ENCODE data around the gene ECPAS.

ECPAS gene

GRCh38 chr9:111440226-111440625, 44.0 kb downstream of the ECPAS start:
- Histone ChIP-seq H3K9me3 (ENCODE audit: insufficient read depth, low read depth, low read length) (no peaks in the 10 kb centered on the region), H3K4me1 (ENCODE audit: insufficient read depth, low read length) (no peaks in the 10 kb centered on the region; the same call in 1 of the 2 replicates), H3K4me3 (ENCODE audit: low read length) (no peak overlapping the region), H3K27ac (ENCODE audit: low read length) (no peak overlapping the region), H3K9ac (ENCODE audit: low read depth, low read length) (no peak overlapping the region), H3K27me3 (ENCODE audit: insufficient read depth, low read length) (no peaks in the 10 kb centered on the region), H3K36me3 (ENCODE audit: insufficient read depth, low read depth, low read length) (peaks cover 79% of the 10 kb centered on the region)

- Histone ChIP-seq H3K9ac (ENCODE audit: low read depth, low read length) (no peak overlapping the region), H3K27me3 (ENCODE audit: insufficient read depth, low read length) (no peaks in the 10 kb centered on the region), H3K4me1 (ENCODE audit: insufficient read depth, low read length) (no peaks in the 10 kb centered on the region; the same call in 1 of the 2 replicates), H3K36me3 (ENCODE audit: insufficient read depth, low read depth, low read length) (peaks cover 78% of the 10 kb centered on the region), H3K9me3 (ENCODE audit: insufficient read depth, low read depth, low read length) (no peaks in the 10 kb centered on the region), H3K27ac (ENCODE audit: low read length) (no peak overlapping the region), H3K4me3 (ENCODE audit: low read length) (no peak overlapping the region)
These were observed 45.5 kb downstream of the ECPAS start for GRCh38 chr9:111438541-111439235.

- no peaks in the 10 kb centered on the region for H3K9me3 ChIP-seq (ENCODE audit: insufficient read depth, low read depth, low read length)
- H3K4me1 ChIP-seq (ENCODE audit: insufficient read depth, low read length): no peaks in the 10 kb centered on the region; the same call in 1 of the 2 replicates
- no peak overlapping the region for H3K9ac ChIP-seq (ENCODE audit: low read depth, low read length)
- H3K27ac ChIP-seq (ENCODE audit: low read length): no peak overlapping the region
- no peaks in the 10 kb centered on the region for H3K27me3 ChIP-seq (ENCODE audit: insufficient read depth, low read length)
- H3K36me3 ChIP-seq (ENCODE audit: insufficient read depth, low read depth, low read length): peaks cover 78% of the 10 kb centered on the region
- H3K4me3 ChIP-seq (ENCODE audit: low read length): no peak overlapping the region
These were observed 47.6 kb downstream of the ECPAS start for GRCh38 chr9:111436571-111436970.

DNA sequence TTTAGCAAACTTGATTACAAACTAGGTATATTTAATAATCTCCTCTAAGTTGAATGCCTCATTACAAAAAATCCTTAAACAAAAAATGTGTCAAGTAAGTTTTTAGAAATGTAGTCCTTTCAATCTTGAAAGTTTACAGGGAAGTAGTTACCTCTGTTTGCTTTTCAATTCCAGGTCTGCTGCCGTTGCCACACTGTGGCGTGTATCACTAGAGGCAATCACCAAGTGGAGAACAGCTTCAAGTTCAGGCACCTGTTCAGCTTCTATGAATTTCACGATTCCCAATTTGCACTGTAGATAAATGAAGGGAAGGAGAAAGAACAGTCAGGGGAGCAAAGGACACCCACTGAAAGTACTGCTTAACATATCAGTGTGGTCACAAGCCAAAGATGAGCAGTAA, 51.1 kb downstream of the ECPAS start:
- H3K4me1 ChIP-seq (ENCODE audit: insufficient read depth, low read length): no peaks in the 10 kb centered on the region
- no peak overlapping the region for H3K27ac ChIP-seq (ENCODE audit: low read length)
- H3K9ac ChIP-seq (ENCODE audit: low read depth, low read length): no peak overlapping the region
- H3K36me3 ChIP-seq (ENCODE audit: insufficient read depth, low read depth, low read length): peaks cover 86% of the 10 kb centered on the region
- no peak overlapping the region for H3K4me3 ChIP-seq (ENCODE audit: low read length)
- H3K27me3 ChIP-seq (ENCODE audit: insufficient read depth, low read length): no peaks in the 10 kb centered on the region
- no peaks in the 10 kb centered on the region for H3K9me3 ChIP-seq (ENCODE audit: insufficient read depth, low read depth, low read length)

GRCh38 chr9:111431684-111432083, 52.5 kb downstream of the ECPAS start:
- Histone ChIP-seq H3K4me1 (ENCODE audit: insufficient read depth, low read length) (no peaks in the 10 kb centered on the region), H3K4me3 (ENCODE audit: low read length) (no peak overlapping the region), H3K27ac (ENCODE audit: low read length) (no peak overlapping the region), H3K9ac (ENCODE audit: low read depth, low read length) (no peak overlapping the region), H3K9me3 (ENCODE audit: insufficient read depth, low read depth, low read length) (no peaks in the 10 kb centered on the region), H3K36me3 (ENCODE audit: insufficient read depth, low read depth, low read length) (peaks cover 88% of the 10 kb centered on the region), H3K27me3 (ENCODE audit: insufficient read depth, low read length) (no peaks in the 10 kb centered on the region)

DNA sequence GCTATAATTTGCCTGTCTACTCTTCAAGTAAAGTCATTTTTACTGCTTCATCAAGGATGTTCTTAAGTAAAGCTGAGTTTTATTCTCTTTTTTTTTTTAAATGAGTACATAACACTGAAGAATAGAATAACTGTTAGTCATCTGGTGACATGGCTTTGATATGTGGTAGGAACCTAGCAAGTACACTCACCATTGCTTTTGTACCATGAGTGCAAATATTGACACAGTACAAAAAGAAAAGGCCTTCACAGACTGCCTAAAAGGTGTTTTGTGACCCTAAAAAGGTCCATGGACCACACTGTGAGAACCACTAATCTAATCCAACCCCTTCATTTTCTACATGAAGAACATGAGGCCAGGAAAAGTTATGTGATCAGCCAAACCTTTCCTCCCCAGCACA, 55.0 kb downstream of the ECPAS start:
- peaks cover 98% of the 10 kb centered on the region for H3K36me3 ChIP-seq (ENCODE audit: insufficient read depth, low read depth, low read length)

GRCh38 chr9:111427186-111427585, 57.0 kb downstream of the ECPAS start:
- Histone ChIP-seq H3K9ac (ENCODE audit: low read depth, low read length) (no peak overlapping the region), H3K27ac (ENCODE audit: low read length) (no peak overlapping the region), H3K36me3 (ENCODE audit: insufficient read depth, low read depth, low read length) (peaks cover 98% of the 10 kb centered on the region), H3K27me3 (ENCODE audit: insufficient read depth, low read length) (no peaks in the 10 kb centered on the region), H3K4me3 (ENCODE audit: low read length) (no peak overlapping the region), H3K9me3 (ENCODE audit: insufficient read depth, low read depth, low read length) (no peaks in the 10 kb centered on the region), H3K4me1 (ENCODE audit: insufficient read depth, low read length) (no peaks in the 10 kb centered on the region)

More for the DNA sequence above, 55.0 kb downstream of the ECPAS start:
- no peak overlapping the region for H3K4me3 ChIP-seq (ENCODE audit: low read length)
- H3K27ac ChIP-seq (ENCODE audit: low read length): no peak overlapping the region
- H3K9ac ChIP-seq (ENCODE audit: low read depth, low read length): no peak overlapping the region
- no peaks in the 10 kb centered on the region for H3K4me1 ChIP-seq (ENCODE audit: insufficient read depth, low read length)
- H3K9me3 ChIP-seq (ENCODE audit: insufficient read depth, low read depth, low read length): no peaks in the 10 kb centered on the region
- no peaks in the 10 kb centered on the region for H3K27me3 ChIP-seq (ENCODE audit: insufficient read depth, low read length)

DNA sequence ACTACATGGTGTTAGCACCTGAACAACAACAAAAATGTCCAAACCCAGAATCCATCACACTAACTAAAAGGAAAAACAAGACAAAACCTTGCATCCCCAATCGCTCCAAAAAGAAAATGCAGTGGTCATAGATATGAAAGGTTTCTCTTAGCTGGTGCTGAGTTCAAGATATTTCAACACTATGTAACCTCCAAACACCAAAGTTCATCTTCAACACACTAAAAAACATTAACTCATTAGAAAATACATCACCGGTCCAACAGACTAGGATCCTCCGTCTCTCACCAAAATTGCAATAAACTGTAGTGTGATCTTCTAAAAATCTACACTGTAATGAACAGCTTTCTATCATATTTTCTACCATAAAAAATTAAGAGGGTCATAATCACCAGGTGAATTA, 60.8 kb downstream of the ECPAS start:
- no peaks in the 10 kb centered on the region for H3K4me1 ChIP-seq (ENCODE audit: insufficient read depth, low read length)
- no peak overlapping the region for H3K27ac ChIP-seq (ENCODE audit: low read length)
- H3K9ac ChIP-seq (ENCODE audit: low read depth, low read length): no peak overlapping the region
- H3K36me3 ChIP-seq (ENCODE audit: insufficient read depth, low read depth, low read length): peaks cover 96% of the 10 kb centered on the region
- H3K9me3 ChIP-seq (ENCODE audit: insufficient read depth, low read depth, low read length): no peaks in the 10 kb centered on the region
- H3K27me3 ChIP-seq (ENCODE audit: insufficient read depth, low read length): no peaks in the 10 kb centered on the region
- no peak overlapping the region for H3K4me3 ChIP-seq (ENCODE audit: low read length)

GRCh38 chr9:111414406-111414805, 69.8 kb downstream of the ECPAS start:
- no peak overlapping the region for H3K4me3 ChIP-seq (ENCODE audit: low read length)
- H3K27me3 ChIP-seq (ENCODE audit: insufficient read depth, low read length): no peaks in the 10 kb centered on the region
- no peaks in the 10 kb centered on the region for H3K4me1 ChIP-seq (ENCODE audit: insufficient read depth, low read length)
- no peak overlapping the region for H3K9ac ChIP-seq (ENCODE audit: low read depth, low read length)
- no peaks in the 10 kb centered on the region for H3K9me3 ChIP-seq (ENCODE audit: insufficient read depth, low read depth, low read length)
- no peak overlapping the region for H3K27ac ChIP-seq (ENCODE audit: low read length)
- peaks cover 99% of the 10 kb centered on the region for H3K36me3 ChIP-seq (ENCODE audit: insufficient read depth, low read depth, low read length)

DNA sequence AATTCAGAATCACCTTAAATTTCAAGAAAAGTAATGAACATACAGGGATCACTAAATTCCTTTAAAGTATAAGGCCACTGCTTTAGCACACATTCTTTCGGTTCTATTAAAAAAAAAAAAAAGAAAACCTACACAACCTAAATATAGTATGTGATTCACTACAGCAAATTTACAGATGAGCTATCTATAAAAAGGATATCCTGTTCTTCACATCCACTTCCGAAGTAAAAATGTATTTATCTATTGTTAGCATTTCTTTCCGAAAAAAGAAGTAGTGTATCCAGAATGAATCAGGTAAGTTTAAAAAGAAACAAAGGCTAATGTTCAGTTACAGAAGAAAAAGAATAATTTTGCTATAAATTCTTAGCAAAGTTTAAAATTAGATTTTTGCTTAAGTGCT, 70.2 kb downstream of the ECPAS start:
- no peaks in the 10 kb centered on the region for H3K4me1 ChIP-seq (ENCODE audit: insufficient read depth, low read length)
- H3K9ac ChIP-seq (ENCODE audit: low read depth, low read length): no peak overlapping the region
- no peak overlapping the region for H3K27ac ChIP-seq (ENCODE audit: low read length)
- H3K27me3 ChIP-seq (ENCODE audit: insufficient read depth, low read length): no peaks in the 10 kb centered on the region
- no peaks in the 10 kb centered on the region for H3K9me3 ChIP-seq (ENCODE audit: insufficient read depth, low read depth, low read length)
- peaks cover 98% of the 10 kb centered on the region for H3K36me3 ChIP-seq (ENCODE audit: insufficient read depth, low read depth, low read length)
- H3K4me3 ChIP-seq (ENCODE audit: low read length): no peak overlapping the region

- Histone ChIP-seq H3K27ac (ENCODE audit: low read length) (no peak overlapping the region), H3K4me1 (ENCODE audit: insufficient read depth, low read length) (0 out of 2 replicates have a peak, but pooled peaks cover 4% of the 10 kb centered on the region), H3K9ac (ENCODE audit: low read depth, low read length) (no peak overlapping the region), H3K9me3 (ENCODE audit: insufficient read depth, low read depth, low read length) (no peaks in the 10 kb centered on the region), H3K4me3 (ENCODE audit: low read length) (no peak overlapping the region), H3K27me3 (ENCODE audit: insufficient read depth, low read length) (no peaks in the 10 kb centered on the region), H3K36me3 (ENCODE audit: insufficient read depth, low read depth, low read length) (peaks cover 98% of the 10 kb centered on the region)
These were observed 71.9 kb downstream of the ECPAS start for GRCh38 chr9:111412280-111412679.

- H3K4me3 ChIP-seq (ENCODE audit: low read length): no peak overlapping the region
- no peaks in the 10 kb centered on the region for H3K9me3 ChIP-seq (ENCODE audit: insufficient read depth, low read depth, low read length)
- H3K36me3 ChIP-seq (ENCODE audit: insufficient read depth, low read depth, low read length): peaks cover 96% of the 10 kb centered on the region
- 0 out of 2 replicates have a peak, but pooled peaks cover 4% of the 10 kb centered on the region for H3K4me1 ChIP-seq (ENCODE audit: insufficient read depth, low read length)
- H3K27me3 ChIP-seq (ENCODE audit: insufficient read depth, low read length): no peaks in the 10 kb centered on the region
- no peak overlapping the region for H3K27ac ChIP-seq (ENCODE audit: low read length)
- H3K9ac ChIP-seq (ENCODE audit: low read depth, low read length): no peak overlapping the region
These were observed 72.9 kb downstream of the ECPAS start for GRCh38 chr9:111411266-111411665.

All from iPS-20b (cell line).